DND-41 (cell line): Measurements from ENCODE around the gene PSAP.
A peak's percentile ranks its signal among the peaks of the same experiment; 100 is the strongest.

Source experiments
- ATAC-seq: fragments of 200-7000 bp; cut with Tn5 transposase; 3 replicates; pipeline ENCODE4 v1.9.1; 2021; ENCODE audit warnings: low read depth; ENCODE audit not compliant: insufficient read depth
- DNase-seq: peaks from one replicate; pipeline ENCODE4 v3.0.0-alpha.2; 2020
- H2AFZ ChIP-seq: 2 replicates; pipeline ENCODE4 v1.6.0; 2012; ENCODE audit warnings: low read depth, low read length
- H3K27ac ChIP-seq: 2 replicates; pipeline ENCODE4 v1.5.1; 2012; ENCODE audit warnings: low read length, inconsistent platforms
- H3K27me3 ChIP-seq: fragments of 200-600 bp; sonication (generic); 2 replicates; pipeline ENCODE4 v1.6.0; 2012; ENCODE audit warnings: low read length, mild to moderate bottlenecking, inconsistent platforms; ENCODE audit not compliant: insufficient read depth, poor library complexity
- H3K36me3 ChIP-seq: 2 replicates; pipeline ENCODE4 v1.5.1; 2012; ENCODE audit warnings: low read length, inconsistent platforms; ENCODE audit not compliant: insufficient read depth
- H3K4me1 ChIP-seq: 2 replicates; pipeline ENCODE4 v1.5.1; 2012; ENCODE audit warnings: mild to moderate bottlenecking, low read length; ENCODE audit not compliant: insufficient read depth
- H3K4me2 ChIP-seq: 2 replicates; pipeline ENCODE4 v1.6.0; 2012; ENCODE audit warnings: mild to moderate bottlenecking, moderate library complexity, low read length, inconsistent platforms; ENCODE audit not compliant: insufficient read depth
- H3K4me3 ChIP-seq, 2 experiments: fragments of 200-600 bp in 1 of 2; shearing (Covaris generic) in 1 of 2; 2 replicates each; pipeline ENCODE4 v1.5.1; 2012 to 2016; ENCODE audit warnings: inconsistent platforms in 2 of 2, low read length in 2 of 2, mild to moderate bottlenecking in 2 of 2, low read depth in 1 of 2, moderate library complexity in 1 of 2
- H3K79me2 ChIP-seq: 2 replicates; pipeline ENCODE4 v1.6.0; 2012; ENCODE audit warnings: low read length, inconsistent platforms; ENCODE audit not compliant: insufficient read depth
- H3K9ac ChIP-seq: 2 replicates; pipeline ENCODE4 v1.6.0; 2012; ENCODE audit warnings: low read depth, mild to moderate bottlenecking, inconsistent platforms, low read length, moderate library complexity
- H3K9me3 ChIP-seq: 2 replicates; pipeline ENCODE4 v1.5.1; 2012; ENCODE audit warnings: low read length, moderate library complexity, mild to moderate bottlenecking, inconsistent platforms; ENCODE audit not compliant: insufficient read depth, severe bottlenecking
- H4K20me1 ChIP-seq: 2 replicates; pipeline ENCODE4 v1.6.0; 2012; ENCODE audit warnings: low read length; ENCODE audit not compliant: insufficient read depth
- CTCF ChIP-seq: IDR thresholded peaks from 2 replicates; pipeline ENCODE4 v1.5.1; 2012; ENCODE audit warnings: borderline replicate concordance, low read length, moderate library complexity, mild to moderate bottlenecking; ENCODE audit not compliant: poor library complexity, severe bottlenecking; ENCODE audit errors: extremely low read depth
- EZH2 ChIP-seq: IDR thresholded peaks from 3 replicates; pipeline ENCODE4 v1.6.1; 2012; ENCODE audit warnings: borderline replicate concordance, low read depth, mild to moderate bottlenecking, moderate library complexity, low read length, inconsistent platforms; ENCODE audit not compliant: severe bottlenecking

Gene PSAP

GRCh38 chr10:71845410-71846405 lies 5.3 kb downstream of the PSAP start:
- no peak for TF ChIP-seq CTCF
- TF ChIP-seq EZH2: no peak
- Histone ChIP-seq H3K4me3 (peak overlapping the region in 1 of 2 experiments; percentile 39; a peak in 2 of 4 replicates), H3K4me1 (peaks cover 87% of the 10 kb centered on the region), H4K20me1 (peaks cover 89% of the 10 kb centered on the region), H3K9me3 (no peaks in the 10 kb centered on the region), H3K9ac (peak overlapping the region; percentile 10; the same call in 1 of the 2 replicates), H3K4me2 (peak overlapping the region; percentile 77), H3K36me3 (peaks cover 31% of the 10 kb centered on the region), H3K27me3 (no peaks in the 10 kb centered on the region), H2AFZ (no peak overlapping the region), H3K27ac (peak overlapping the region; percentile 60), H3K79me2 (peaks cover 100% of the 10 kb centered on the region)
- DNase-seq: peak; percentile 35
- peak; percentile 39; the same call in 2 of the 3 replicates for ATAC-seq

- H3K4me1 ChIP-seq: peaks cover 92% of the 10 kb centered on the region
- no peaks in the 10 kb centered on the region for H3K9me3 ChIP-seq
Observed at GRCh38 chr10:71844695-71845094, 6.4 kb downstream of the PSAP start.

GRCh38 chr10:71844084-71844483 lies 7.0 kb downstream of the PSAP start:
- H3K4me2 ChIP-seq: peak overlapping the region; percentile 77; the same call in 1 of the 2 replicates
- DNase-seq (no peak), ATAC-seq (no peak)
- H3K9ac ChIP-seq: no peak overlapping the region
- no peaks in the 10 kb centered on the region for H3K9me3 ChIP-seq
- H4K20me1 ChIP-seq: peaks cover 93% of the 10 kb centered on the region
- H3K79me2 ChIP-seq: peaks cover 100% of the 10 kb centered on the region
- H3K27ac ChIP-seq: peak overlapping the region; percentile 44
- H3K4me1 ChIP-seq: peaks cover 86% of the 10 kb centered on the region
- H3K4me3 ChIP-seq: 0 out of 4 replicates have a peak overlapping the region, but pooled peaks of 1 of the 2 experiments have one; percentile 21
- no peak overlapping the region for H2AFZ ChIP-seq
- peaks cover 31% of the 10 kb centered on the region for H3K36me3 ChIP-seq
- no peak for TF ChIP-seq EZH2
- TF ChIP-seq CTCF: no peak
- no peaks in the 10 kb centered on the region for H3K27me3 ChIP-seq

More at GRCh38 chr10:71844695-71845094, 6.4 kb downstream of the PSAP start:
- peak; percentile 48; the same call in 2 of the 3 replicates for ATAC-seq
- Histone ChIP-seq H3K27me3 (no peaks in the 10 kb centered on the region), H2AFZ (no peak overlapping the region), H3K4me2 (peak overlapping the region; percentile 77), H3K36me3 (peaks cover 31% of the 10 kb centered on the region), H3K27ac (peak overlapping the region; percentile 60; the same call in 1 of the 2 replicates), H3K9ac (no peak overlapping the region), H3K79me2 (peaks cover 100% of the 10 kb centered on the region), H3K4me3 (no peak overlapping the region; a peak in 1 of 4 replicates), H4K20me1 (peaks cover 93% of the 10 kb centered on the region)
- DNase-seq: no peak
- no peak for TF ChIP-seq EZH2
- no peak for TF ChIP-seq CTCF
